GM18907 (cell line): ENCODE measurements around the gene VAV2.

Experiments used
- ATAC-seq: cut with Tn5 transposase; IDR thresholded peaks from one replicate; pipeline ENCODE4 v1.9.1; 2021; ENCODE audit warnings: mild to moderate bottlenecking, moderate library complexity; ENCODE audit not compliant: unreplicated experiment

Gene VAV2

DNA sequence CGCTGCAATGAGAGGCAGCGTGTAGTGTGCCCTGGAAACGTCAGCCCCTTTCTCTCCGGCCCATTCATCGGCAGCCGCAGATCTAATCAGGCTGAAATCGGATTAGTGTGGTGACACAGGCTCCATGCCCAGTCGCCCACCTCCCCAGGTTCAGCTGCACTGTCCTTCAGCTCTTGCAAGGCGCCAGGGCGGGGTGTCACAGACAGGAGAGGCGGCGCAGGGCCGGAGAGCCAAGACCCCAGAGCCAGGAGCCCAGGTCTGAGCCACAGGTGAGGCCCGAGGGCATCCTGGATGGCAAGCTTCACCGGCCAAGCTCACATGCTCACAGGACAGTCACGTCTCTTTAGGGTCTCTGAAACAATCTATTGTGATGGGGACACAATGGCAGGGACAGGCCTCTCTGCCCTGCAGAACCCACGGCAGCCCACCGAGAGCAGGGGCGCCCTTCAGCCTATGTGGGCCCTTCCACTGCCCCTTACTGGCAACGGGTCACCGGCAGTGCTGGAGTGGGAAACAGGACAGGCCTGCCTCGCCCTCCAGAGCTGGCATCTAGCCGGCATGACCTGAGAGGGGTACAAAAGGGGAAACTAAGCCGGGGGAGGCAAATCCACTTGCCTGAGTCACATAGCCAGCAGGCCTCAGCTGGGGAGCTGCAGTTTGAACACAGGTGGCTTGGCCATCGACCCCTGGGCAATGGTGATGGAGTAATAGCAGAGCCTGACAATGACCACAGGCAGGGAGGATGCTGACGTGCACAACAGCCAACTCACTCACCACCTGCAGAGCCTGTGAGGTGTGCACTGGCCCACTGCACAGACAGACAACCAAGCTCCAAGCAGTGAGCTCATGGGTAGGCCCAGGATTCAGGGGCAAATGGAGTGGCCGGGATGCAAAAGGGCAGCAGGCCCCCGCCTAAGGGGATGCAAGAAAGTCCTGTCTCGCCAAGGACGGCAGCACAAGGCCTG lies 48.1 kb downstream of the VAV2 start:
- ATAC-seq = no peak

DNA sequence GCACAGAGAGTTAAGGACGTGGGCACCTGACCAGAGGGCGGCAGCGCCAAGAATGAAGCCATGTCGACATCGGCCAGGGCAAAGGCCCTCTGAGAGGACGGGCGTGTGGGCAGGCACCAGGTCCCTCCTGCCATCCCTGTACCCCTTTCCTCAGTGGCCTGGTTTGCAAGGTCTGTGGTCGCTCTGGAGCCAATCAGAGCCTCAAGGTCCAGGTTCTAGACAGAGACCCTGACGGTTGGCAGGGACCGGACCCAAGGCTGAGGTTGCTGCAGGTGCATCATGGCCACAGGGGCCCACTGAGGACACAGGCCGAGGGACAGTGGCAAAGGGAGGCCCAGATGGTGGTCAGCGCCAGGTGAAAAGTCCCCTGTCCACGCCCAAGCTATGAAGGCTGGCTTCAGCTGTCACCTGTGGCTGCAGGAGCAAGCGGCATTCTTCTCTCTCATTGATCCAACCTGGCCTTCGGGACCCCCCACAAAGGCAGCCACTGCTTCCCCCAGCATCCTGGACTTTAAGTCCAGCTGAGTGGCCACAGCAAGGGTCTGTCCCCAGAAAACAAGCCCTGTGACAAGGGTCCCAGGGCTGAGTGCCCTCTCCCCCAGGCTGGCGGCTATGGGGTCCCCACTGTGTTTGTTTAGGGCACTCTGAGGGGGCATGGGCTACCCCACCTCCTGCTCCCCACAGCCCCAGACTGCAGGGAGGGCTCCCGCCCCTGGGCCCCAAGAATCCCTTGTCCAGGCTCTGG lies 48.9 kb downstream of the VAV2 start:
- ATAC-seq = no peak

GRCh38 chr9:133942206-133942975 lies 49.7 kb downstream of the VAV2 start:
- ATAC-seq = no peak

- ATAC-seq = no peak
Measured at GRCh38 chr9:133939845-133940244, 52.3 kb downstream of the VAV2 start.

GRCh38 chr9:133939171-133939785 lies 52.8 kb downstream of the VAV2 start:
- no peak for ATAC-seq

- ATAC-seq = no peak
Measured at GRCh38 chr9:133938753-133939152, 53.4 kb downstream of the VAV2 start.

DNA sequence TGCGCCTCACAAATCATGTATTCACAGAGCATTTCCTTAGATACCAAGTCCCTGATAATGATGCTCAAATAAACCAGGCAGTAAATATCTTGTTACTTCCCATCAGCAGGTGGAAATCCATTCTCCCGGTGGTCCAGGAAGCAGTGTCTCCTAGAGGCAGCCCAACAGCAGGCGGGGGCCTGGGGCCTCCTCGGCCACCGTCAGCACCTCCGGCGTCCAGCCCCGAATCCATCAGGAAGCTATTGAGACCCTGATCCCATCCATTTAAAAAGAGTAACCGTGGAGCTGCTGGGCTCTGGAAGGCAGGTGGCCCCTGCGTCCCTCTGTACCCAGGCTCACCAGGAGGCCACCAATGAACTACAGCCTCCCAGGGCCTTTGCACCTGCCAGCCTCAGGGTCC lies 54.0 kb downstream of the VAV2 start:
- ATAC-seq = no peak

- ATAC-seq = no peak
Measured at GRCh38 chr9:133937120-133937519, 55.0 kb downstream of the VAV2 start.

DNA sequence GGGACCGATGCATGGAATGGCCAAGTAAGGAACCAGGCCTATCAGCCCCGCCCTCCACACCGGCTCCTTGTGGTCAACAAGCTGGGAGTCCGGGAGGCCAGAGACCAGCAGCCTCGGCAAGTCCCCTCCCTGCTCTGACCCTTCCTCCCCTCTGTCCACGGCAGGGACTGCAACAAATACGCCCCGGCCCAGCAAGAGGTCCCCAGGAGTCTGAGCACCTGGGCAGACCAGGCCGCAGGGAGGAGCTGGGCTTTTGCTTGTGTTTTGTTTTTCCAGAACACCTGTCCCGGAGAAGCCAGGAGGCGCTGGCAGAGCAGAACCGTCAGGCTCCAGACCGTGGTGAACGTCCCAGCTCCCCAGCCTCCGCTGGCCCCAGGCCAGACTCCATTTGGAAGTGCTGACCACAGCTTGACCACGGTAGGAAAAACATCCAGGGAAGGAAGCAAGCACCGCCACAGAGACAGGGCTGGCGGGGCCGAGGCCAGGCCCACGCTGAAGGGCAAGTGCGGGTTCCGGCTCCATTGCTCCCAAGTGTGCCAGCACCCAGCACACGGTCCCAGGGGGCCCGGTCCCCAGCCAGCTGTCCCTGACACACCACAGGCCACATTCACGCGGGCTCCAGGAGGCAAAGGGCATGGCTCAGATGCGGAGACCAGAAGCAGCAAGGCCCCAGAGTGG lies 56.7 kb downstream of the VAV2 start:
- ATAC-seq = no peak

DNA sequence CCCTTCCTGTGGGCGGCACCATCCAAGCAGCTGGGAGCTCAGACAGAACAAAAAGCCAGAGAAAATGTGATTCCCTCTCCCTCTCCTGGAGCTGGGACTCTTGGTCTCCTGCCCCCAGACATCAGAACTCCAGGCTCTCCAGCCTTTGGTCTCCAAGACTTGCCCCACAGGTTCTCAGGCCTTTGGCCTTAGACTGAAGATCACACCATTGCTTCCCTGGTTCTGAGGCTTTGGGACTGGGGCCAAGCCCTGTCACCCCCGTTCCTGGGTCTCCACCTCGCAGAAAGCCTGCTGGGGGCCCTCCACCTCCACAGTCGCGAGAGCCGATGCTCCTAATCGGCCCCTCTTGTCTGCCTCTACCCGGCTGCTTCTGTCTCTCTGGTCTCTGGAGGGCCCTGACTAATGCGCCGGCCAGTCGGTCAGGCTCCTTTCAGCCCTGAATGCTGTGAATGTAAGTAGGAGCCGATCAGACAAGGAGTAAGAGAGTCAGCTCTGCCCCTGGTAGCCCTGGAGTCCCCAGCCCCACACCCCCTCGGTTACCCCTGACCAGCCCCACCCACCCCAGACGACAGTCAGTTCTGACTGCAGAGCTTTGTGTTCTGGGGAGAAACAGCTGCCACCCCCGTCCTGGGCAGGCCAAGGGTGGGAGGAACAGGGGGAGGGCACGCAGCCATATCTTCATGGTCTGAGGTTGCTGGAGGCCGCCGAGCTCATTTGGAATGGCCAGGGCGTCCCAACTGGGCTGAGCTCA lies 57.5 kb downstream of the VAV2 start:
- no peak for ATAC-seq

GRCh38 chr9:133933426-133934026 lies 58.6 kb downstream of the VAV2 start:
- ATAC-seq = no peak

DNA sequence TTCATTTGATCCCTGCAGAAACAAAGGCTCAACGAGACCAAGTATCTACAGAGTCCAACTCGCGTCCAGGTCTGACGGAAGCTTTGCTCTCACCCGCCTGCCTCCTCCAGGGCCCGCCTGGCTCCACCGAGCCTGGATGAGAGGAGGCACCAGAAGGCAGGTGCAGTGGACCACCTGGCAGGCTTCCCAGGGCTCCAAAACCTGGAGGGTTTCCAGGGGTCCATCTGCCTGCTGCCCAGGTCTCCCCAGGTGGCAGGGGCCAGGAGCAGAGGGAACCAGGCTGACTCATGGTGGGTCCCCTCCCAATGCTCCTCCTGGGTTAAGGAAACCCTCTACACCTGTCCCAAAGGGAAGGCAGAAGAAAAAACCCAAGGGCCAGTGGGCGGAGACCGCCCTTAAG lies 59.5 kb downstream of the VAV2 start:
- ATAC-seq = no peak

GRCh38 chr9:133932181-133932580 lies 59.9 kb downstream of the VAV2 start:
- ATAC-seq = no peak

DNA sequence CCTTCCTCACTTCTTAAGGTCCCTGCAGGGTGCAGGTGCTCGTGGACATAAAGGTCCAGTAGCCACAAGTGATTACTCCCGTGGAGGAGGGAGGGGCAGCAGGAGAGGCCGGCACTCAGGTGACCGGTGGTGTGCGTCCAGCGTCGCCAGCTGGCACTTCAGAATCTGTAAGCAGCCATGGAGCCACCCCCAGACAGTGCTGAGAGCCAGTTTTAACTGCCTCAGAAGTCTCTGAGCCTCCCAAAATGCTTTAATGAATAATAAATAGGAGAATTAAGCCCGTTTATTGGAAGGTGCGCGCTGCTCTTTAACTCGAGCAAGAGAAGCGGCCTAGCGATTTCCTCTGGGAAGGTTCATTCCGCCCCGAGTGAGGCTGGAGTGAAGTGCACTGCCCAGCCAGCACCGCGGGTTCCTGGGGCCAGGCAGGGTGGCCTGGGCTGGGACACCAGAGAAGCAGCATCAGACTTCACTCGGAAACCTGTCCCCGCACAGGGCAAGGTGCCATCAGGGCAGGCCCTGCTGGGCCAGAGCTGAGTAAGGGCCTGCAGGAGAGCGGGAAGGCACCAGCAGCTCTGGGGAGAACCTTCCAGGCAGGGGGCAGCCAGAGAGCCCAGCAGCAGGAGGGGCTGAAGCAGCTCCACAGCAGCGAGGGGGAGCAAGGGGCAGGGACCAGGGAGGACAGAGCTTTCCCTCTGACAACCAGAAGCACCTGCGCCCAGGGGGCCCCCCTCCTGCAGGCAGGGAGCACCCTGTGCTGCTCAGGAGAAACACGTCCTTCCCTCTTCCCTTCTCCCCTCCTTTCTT lies 61.2 kb downstream of the VAV2 start:
- no peak for ATAC-seq

- ATAC-seq = no peak
Measured at GRCh38 chr9:133930046-133930681, 62.0 kb downstream of the VAV2 start.

GRCh38 chr9:133929599-133929998 lies 62.5 kb downstream of the VAV2 start:
- ATAC-seq = no peak

- no peak for ATAC-seq
Measured at GRCh38 chr9:133928248-133928764, 63.8 kb downstream of the VAV2 start.

DNA sequence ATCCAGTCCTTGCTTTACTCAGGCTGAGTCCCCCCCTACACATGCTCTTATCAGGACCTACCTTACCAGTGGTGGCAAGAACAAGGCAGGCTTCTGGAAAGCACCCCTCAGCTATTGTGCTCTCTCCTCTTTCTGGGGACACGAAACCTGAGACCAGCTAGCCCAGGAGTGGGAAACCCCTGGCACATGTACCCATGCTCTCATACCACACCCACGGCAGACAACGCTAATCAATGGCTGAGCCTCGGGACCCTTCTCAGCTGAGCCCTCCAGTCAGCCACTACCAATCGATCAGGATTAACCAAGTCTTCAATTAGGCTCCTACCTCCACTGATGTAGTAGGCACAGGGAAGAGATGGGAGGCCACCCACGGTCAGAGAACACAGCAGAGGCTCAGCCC lies 65.1 kb downstream of the VAV2 start:
- no peak for ATAC-seq
